HCT116 (cell line): Measurements from ENCODE around the gene CUX1. TPM values are rescaled to one million over a fixed set of nuclear protein-coding genes. Genes with fewer than 3 reads are reported as not detected.

Source experiments
- ATAC-seq: fragments of 200-7000 bp; cut with Tn5 transposase; 2 replicates; pipeline ENCODE4 v1.9.1; 2020; ENCODE audit warnings: mild to moderate bottlenecking, moderate library complexity
- BruUV-seq: library from RNA; stranded (reverse); fragments of 400-500 nt; replicated peaks from 2 replicates; lab custom pipeline; 2021; lab: Mats Ljungman, UMichigan
- CTCF ChIA-PET: fragments of 300-600 bp; sonication (Branson Sonifier 250); formaldehyde crosslinking; loops from one replicate; lab custom pipeline; 2021; ENCODE audit warnings: antibody characterized with exemption; lab: Charles Lee
- POLR2A ChIA-PET: fragments of 300-600, 350-600 bp; sonication (Branson Sonifier 250); formaldehyde crosslinking; loops from one replicate; lab custom pipeline; 2021; ENCODE audit warnings: antibody characterized with exemption; lab: Charles Lee
- RAD21 ChIA-PET, 2 experiments: fragments of 300-600 bp; sonication (Branson Sonifier 250); formaldehyde crosslinking; loops; one replicate each; lab custom pipeline; 2023; ENCODE audit warnings: low total read pairs in 2 of 2; ENCODE audit not compliant: uncharacterized antibody in 2 of 2, unreplicated experiment in 2 of 2, low non-redundant PET in 1 of 2; lab: Charles Lee
- DNase-seq: peaks from one replicate; pipeline ENCODE4 v3.0.0-alpha.2; 2010; ENCODE audit warnings: low read depth, low spot score
- H2AFZ ChIP-seq: fragments of 200-600 bp; shearing (Covaris generic), sonication (generic); 2 replicates; pipeline ENCODE4 v1.6.1; 2017; ENCODE audit warnings: low read depth, mixed run types, mixed read lengths, antibody characterized with exemption, low read length; ENCODE audit not compliant: poor library complexity, severe bottlenecking
- H3K27ac ChIP-seq: 2 replicates; pipeline ENCODE4 v1.5.1; 2012; ENCODE audit warnings: low read depth, low read length
- H3K27me3 ChIP-seq: fragments of 200-600 bp; sonication (generic); 2 replicates; pipeline ENCODE4 v1.6.1; 2016; ENCODE audit warnings: mixed run types, low read length, mixed read lengths; ENCODE audit not compliant: insufficient read depth
- H3K36me3 ChIP-seq, 2 experiments: fragments of 200-500 bp in 1 of 2; fragments of 200-600 bp in 1 of 2; sonication (Bioruptor generic) in 1 of 2; sonication (generic) in 1 of 2; 2 replicates each; pipeline versions ENCODE4 v1.5.1 to v1.6.1; 2014 to 2016; ENCODE audit warnings: low read length in 2 of 2, inconsistent platforms in 1 of 2, mixed read lengths in 1 of 2, mixed run types in 1 of 2; ENCODE audit not compliant: insufficient read depth in 2 of 2, control insufficient read depth in 1 of 2
- H3K4me1 ChIP-seq, 2 experiments: fragments of 200-600 bp in 1 of 2; sonication (generic) in 1 of 2; 2 replicates each; pipeline versions ENCODE4 v1.5.1 to v1.6.1; 2012 to 2017; ENCODE audit warnings: low read length in 2 of 2, inconsistent platforms in 1 of 2, mild to moderate bottlenecking in 1 of 2, mixed read lengths in 1 of 2, mixed run types in 1 of 2, moderate library complexity in 1 of 2; ENCODE audit not compliant: insufficient read depth in 2 of 2, control insufficient read depth in 1 of 2
- H3K4me2 ChIP-seq: fragments of 200-600 bp; sonication (generic); 2 replicates; pipeline ENCODE4 v1.6.1; 2017; ENCODE audit warnings: mixed run types, low read length, mixed read lengths
- H3K4me3 ChIP-seq, 2 experiments: fragments of 200-600 bp in 1 of 2; sonication (generic) in 1 of 2; replicated peaks in 1 of 2; 2 replicates each; pipeline ENCODE4 v1.5.1; 2011 to 2016; ENCODE audit warnings: low read length in 2 of 2, control low read depth in 1 of 2, low read depth in 1 of 2, mild to moderate bottlenecking in 1 of 2, mixed read lengths in 1 of 2, mixed run types in 1 of 2
- H3K79me2 ChIP-seq: fragments of 200-600 bp; sonication (generic); 2 replicates; pipeline ENCODE4 v1.6.1; 2017; ENCODE audit warnings: mild to moderate bottlenecking, mixed run types, low read length, moderate library complexity, mixed read lengths; ENCODE audit not compliant: insufficient read depth
- H3K9ac ChIP-seq: fragments of 200-600 bp; sonication (generic); 2 replicates; pipeline ENCODE4 v1.6.1; 2016; ENCODE audit warnings: low read length, mixed read lengths
- H3K9me2 ChIP-seq: fragments of 200-600 bp; sonication (generic), shearing (Covaris generic); 2 replicates; pipeline ENCODE4 v1.6.1; 2017; ENCODE audit warnings: mixed run types, mild to moderate bottlenecking, moderate library complexity; ENCODE audit not compliant: insufficient read depth
- H3K9me3 ChIP-seq, 2 experiments: fragments of 200-500 bp in 1 of 2; fragments of 200-600 bp in 1 of 2; sonication (Bioruptor generic) in 1 of 2; sonication (generic) in 1 of 2; 2 replicates each; pipeline ENCODE4 v1.6.1; 2014 to 2017; ENCODE audit warnings: low read length in 2 of 2, mixed read lengths in 2 of 2, inconsistent platforms in 1 of 2, low read depth in 1 of 2, mild to moderate bottlenecking in 1 of 2, mixed run types in 1 of 2, moderate library complexity in 1 of 2; ENCODE audit not compliant: control insufficient read depth in 1 of 2, insufficient read depth in 1 of 2
- H4K20me1 ChIP-seq: fragments of 200-600 bp; sonication (generic), shearing (Covaris generic); 2 replicates; pipeline ENCODE4 v1.6.1; 2017; ENCODE audit warnings: mixed run types, mild to moderate bottlenecking, moderate library complexity; ENCODE audit not compliant: insufficient read depth
- CBX3 ChIP-seq: IDR thresholded peaks from 2 replicates; pipeline ENCODE4 v1.6.1; 2012; ENCODE audit warnings: low read depth
- ELF1 ChIP-seq: IDR thresholded peaks from 2 replicates; pipeline ENCODE4 v1.6.1; 2012; ENCODE audit warnings: low read depth, borderline replicate concordance
- EZH2phosphoT487 ChIP-seq: fragments of 200-600 bp; IDR thresholded peaks from 2 replicates; pipeline ENCODE4 v1.6.1; 2018; ENCODE audit warnings: antibody characterized with exemption, borderline replicate concordance
- FOSL1 ChIP-seq: IDR thresholded peaks from 2 replicates; pipeline ENCODE4 v1.6.1; 2012; ENCODE audit warnings: low read depth
- POLR2A ChIP-seq: IDR thresholded peaks from 2 replicates; pipeline ENCODE4 v1.7.0; 2011; ENCODE audit warnings: borderline replicate concordance; ENCODE audit not compliant: insufficient read depth, insufficient read length; ENCODE audit errors: extremely low read depth
- RAD21 ChIP-seq: IDR thresholded peaks from 2 replicates; pipeline ENCODE4 v1.6.1; 2012; ENCODE audit warnings: low read depth, mild to moderate bottlenecking
- SIN3A ChIP-seq: IDR thresholded peaks from 2 replicates; pipeline ENCODE4 v1.6.1; 2012; ENCODE audit warnings: low read depth
- SP1 ChIP-seq: IDR thresholded peaks from 2 replicates; pipeline ENCODE4 v1.6.1; 2012; ENCODE audit warnings: low read depth
- SRF ChIP-seq: IDR thresholded peaks from 2 replicates; pipeline ENCODE4 v1.6.1; 2012; ENCODE audit warnings: low read depth
- TCF7L2 ChIP-seq: IDR thresholded peaks from 2 replicates; pipeline ENCODE4 v1.7.0; 2011; ENCODE audit warnings: borderline replicate concordance, inconsistent platforms; ENCODE audit not compliant: insufficient read depth, insufficient read length; ENCODE audit errors: extremely low read depth
- YY1 ChIP-seq: IDR thresholded peaks from 2 replicates; pipeline ENCODE4 v1.6.1; 2011; ENCODE audit warnings: low read length, low read depth, moderate library complexity, mild to moderate bottlenecking; ENCODE audit not compliant: insufficient replicate concordance; ENCODE audit errors: extremely low read depth
- ZFX ChIP-seq: fragments of 450-650 bp; IDR thresholded peaks from 2 replicates; pipeline ENCODE4 v1.6.1; 2017
- intact Hi-C: fragments of 100-400 bp; cut with micrococcal nuclease; formaldehyde crosslinking; loops from 2 replicates; pipeline ENCODE4 v1.10.0; 2022
- total RNA-seq: library from RNA; stranded (reverse); gene quantifications from one replicate; pipeline ENCODE4 v1.2.1, GENCODE V29; 2021; ENCODE audit not compliant: unreplicated experiment
- TF ChIP-seq, protein P1 (sequence below): IDR thresholded peaks from 2 replicates; pipeline ENCODE4 v1.6.1; 2012; ENCODE audit warnings: low read depth
- TF ChIP-seq, protein P2 (sequence below): IDR thresholded peaks from 2 replicates; pipeline ENCODE4 v1.6.1; 2011; ENCODE audit warnings: mild to moderate bottlenecking, low read length, moderate library complexity; ENCODE audit not compliant: insufficient replicate concordance; ENCODE audit errors: extremely low read depth
- TF ChIP-seq, protein P3 (sequence below): IDR thresholded peaks from 2 replicates; pipeline ENCODE4 v1.6.1; 2012

The CUX1 gene
- total RNA-seq, 1 experiment from 2014 or later = 68.9 TPM

DNA sequence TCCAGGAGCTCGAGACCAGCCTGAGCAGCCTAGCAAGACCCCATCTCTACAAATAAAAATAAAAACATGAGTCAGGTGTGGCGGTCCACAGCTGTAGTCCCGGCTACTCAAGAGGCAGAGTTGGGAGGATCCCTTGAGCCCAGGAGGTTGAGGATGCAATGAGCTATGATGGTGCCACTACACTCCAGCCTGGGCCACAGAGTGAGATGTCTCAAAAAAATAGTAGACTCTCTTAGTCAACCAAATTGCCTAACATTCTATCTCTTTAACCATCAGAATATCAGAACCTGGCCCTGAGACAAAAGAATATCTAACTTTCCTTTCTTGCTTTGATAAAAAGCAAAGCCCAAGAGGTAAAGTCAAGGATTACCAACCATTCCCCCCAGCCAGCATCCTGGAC lies 35.0 kb upstream of the CUX1 start:
- Histone ChIP-seq H3K36me3 (no peaks in the 10 kb centered on the region), H3K4me1 (peaks cover 0 to 6% of the 10 kb centered on the region in 2 experiments; a peak in 1 of 4 replicates), H3K9me3 (no peaks in the 10 kb centered on the region), H3K4me2 (no peak overlapping the region), H3K27me3 (peaks cover 3% of the 10 kb centered on the region; the same call in 1 of the 2 replicates), H3K9me2 (no peaks in the 10 kb centered on the region), H2AFZ (no peak overlapping the region), H3K27ac (no peak overlapping the region), H4K20me1 (no peaks in the 10 kb centered on the region), H3K79me2 (no peaks in the 10 kb centered on the region), H3K4me3 (no peak overlapping the region), H3K9ac (no peak overlapping the region)
- DNase-seq (no peak), ATAC-seq (no peak)
- BruUV-seq = no TSS peak
- ChIA-PET POLR2A (no interaction called here), RAD21 (no interaction called here), CTCF (no interaction called here)
- no peak for TF ChIP-seq TCF7L2
- no peak for TF ChIP-seq ZFX
- TF ChIP-seq, protein P1, sequence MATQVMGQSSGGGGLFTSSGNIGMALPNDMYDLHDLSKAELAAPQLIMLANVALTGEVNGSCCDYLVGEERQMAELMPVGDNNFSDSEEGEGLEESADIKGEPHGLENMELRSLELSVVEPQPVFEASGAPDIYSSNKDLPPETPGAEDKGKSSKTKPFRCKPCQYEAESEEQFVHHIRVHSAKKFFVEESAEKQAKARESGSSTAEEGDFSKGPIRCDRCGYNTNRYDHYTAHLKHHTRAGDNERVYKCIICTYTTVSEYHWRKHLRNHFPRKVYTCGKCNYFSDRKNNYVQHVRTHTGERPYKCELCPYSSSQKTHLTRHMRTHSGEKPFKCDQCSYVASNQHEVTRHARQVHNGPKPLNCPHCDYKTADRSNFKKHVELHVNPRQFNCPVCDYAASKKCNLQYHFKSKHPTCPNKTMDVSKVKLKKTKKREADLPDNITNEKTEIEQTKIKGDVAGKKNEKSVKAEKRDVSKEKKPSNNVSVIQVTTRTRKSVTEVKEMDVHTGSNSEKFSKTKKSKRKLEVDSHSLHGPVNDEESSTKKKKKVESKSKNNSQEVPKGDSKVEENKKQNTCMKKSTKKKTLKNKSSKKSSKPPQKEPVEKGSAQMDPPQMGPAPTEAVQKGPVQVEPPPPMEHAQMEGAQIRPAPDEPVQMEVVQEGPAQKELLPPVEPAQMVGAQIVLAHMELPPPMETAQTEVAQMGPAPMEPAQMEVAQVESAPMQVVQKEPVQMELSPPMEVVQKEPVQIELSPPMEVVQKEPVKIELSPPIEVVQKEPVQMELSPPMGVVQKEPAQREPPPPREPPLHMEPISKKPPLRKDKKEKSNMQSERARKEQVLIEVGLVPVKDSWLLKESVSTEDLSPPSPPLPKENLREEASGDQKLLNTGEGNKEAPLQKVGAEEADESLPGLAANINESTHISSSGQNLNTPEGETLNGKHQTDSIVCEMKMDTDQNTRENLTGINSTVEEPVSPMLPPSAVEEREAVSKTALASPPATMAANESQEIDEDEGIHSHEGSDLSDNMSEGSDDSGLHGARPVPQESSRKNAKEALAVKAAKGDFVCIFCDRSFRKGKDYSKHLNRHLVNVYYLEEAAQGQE = no peak
- TF ChIP-seq FOSL1 = no peak
- TF ChIP-seq SP1 = no peak
- TF ChIP-seq POLR2A = no peak
- TF ChIP-seq, protein P2, sequence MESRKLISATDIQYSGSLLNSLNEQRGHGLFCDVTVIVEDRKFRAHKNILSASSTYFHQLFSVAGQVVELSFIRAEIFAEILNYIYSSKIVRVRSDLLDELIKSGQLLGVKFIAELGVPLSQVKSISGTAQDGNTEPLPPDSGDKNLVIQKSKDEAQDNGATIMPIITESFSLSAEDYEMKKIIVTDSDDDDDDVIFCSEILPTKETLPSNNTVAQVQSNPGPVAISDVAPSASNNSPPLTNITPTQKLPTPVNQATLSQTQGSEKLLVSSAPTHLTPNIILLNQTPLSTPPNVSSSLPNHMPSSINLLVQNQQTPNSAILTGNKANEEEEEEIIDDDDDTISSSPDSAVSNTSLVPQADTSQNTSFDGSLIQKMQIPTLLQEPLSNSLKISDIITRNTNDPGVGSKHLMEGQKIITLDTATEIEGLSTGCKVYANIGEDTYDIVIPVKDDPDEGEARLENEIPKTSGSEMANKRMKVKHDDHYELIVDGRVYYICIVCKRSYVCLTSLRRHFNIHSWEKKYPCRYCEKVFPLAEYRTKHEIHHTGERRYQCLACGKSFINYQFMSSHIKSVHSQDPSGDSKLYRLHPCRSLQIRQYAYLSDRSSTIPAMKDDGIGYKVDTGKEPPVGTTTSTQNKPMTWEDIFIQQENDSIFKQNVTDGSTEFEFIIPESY = no peak
- TF ChIP-seq SIN3A = no peak
- TF ChIP-seq YY1 = no peak
- TF ChIP-seq, protein P3, sequence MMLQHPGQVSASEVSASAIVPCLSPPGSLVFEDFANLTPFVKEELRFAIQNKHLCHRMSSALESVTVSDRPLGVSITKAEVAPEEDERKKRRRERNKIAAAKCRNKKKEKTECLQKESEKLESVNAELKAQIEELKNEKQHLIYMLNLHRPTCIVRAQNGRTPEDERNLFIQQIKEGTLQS = no peak
- TF ChIP-seq SRF = no peak
- no peak for TF ChIP-seq CBX3
- no peak for TF ChIP-seq RAD21
- no peak for TF ChIP-seq ELF1
- TF ChIP-seq EZH2phosphoT487 = no peak
- intact Hi-C loops = no loop called here
